ENCODE measurements around the gene ERBB4. TPM values are rescaled to one million over a fixed set of nuclear protein-coding genes. Genes with fewer than 3 reads are reported as not detected.
"Not testable (repeated sequence)": the region's sequence is repeated elsewhere in the genome, so short reads cannot be mapped to it uniquely, and the experiment has no call there.

ERBB4 gene
- total RNA-seq, 1 donor from 2014 or later, result 2.2 TPM

GRCh38 chr2:211611621-211612020 is 927.0 kb downstream of the ERBB4 start:
- DNase-seq (ENCODE audit: low read depth), result no peak
- H3K4me3 ChIP-seq (ENCODE audit: low read depth, low read length), result no peak overlapping the region
- TF ChIP-seq CTCF (conservative IDR thresholded peaks at IDR 0.05; ENCODE audit: low read depth, low read length), result no peak

- no peak for DNase-seq (ENCODE audit: low read depth)
- H3K4me3 ChIP-seq (ENCODE audit: low read depth, low read length), result no peak overlapping the region
- no peak for TF ChIP-seq CTCF (conservative IDR thresholded peaks at IDR 0.05; ENCODE audit: low read depth, low read length)
Measured at GRCh38 chr2:211611061-211611518, 927.5 kb downstream of the ERBB4 start.

- H3K4me3 ChIP-seq (ENCODE audit: low read depth, low read length), result no peak overlapping the region
- TF ChIP-seq CTCF (conservative IDR thresholded peaks at IDR 0.05; ENCODE audit: low read depth, low read length), result no peak
- no peak for DNase-seq (ENCODE audit: low read depth)
Measured at GRCh38 chr2:211609127-211609526, 929.5 kb downstream of the ERBB4 start.

GRCh38 chr2:211599146-211599545 is 939.5 kb downstream of the ERBB4 start:
- H3K4me3 ChIP-seq (ENCODE audit: low read depth, low read length), result no peak overlapping the region
- no peak for TF ChIP-seq CTCF (conservative IDR thresholded peaks at IDR 0.05; ENCODE audit: low read depth, low read length)
- DNase-seq (ENCODE audit: low read depth), result no peak

- no peak for TF ChIP-seq CTCF (conservative IDR thresholded peaks at IDR 0.05; ENCODE audit: low read depth, low read length)
- H3K4me3 ChIP-seq (ENCODE audit: low read depth, low read length), result no peak overlapping the region
- DNase-seq (ENCODE audit: low read depth), result no peak
Measured at GRCh38 chr2:211598238-211598637, 940.4 kb downstream of the ERBB4 start.

GRCh38 chr2:211592006-211592405 is 946.6 kb downstream of the ERBB4 start:
- not testable (repeated sequence) for H3K4me3 ChIP-seq (ENCODE audit: low read depth, low read length)

GRCh38 chr2:211591426-211591825 is 947.2 kb downstream of the ERBB4 start:
- no peak overlapping the region for H3K4me3 ChIP-seq (ENCODE audit: low read depth, low read length)
- no peak for DNase-seq (ENCODE audit: low read depth)
- no peak for TF ChIP-seq CTCF (conservative IDR thresholded peaks at IDR 0.05; ENCODE audit: low read depth, low read length)

More at GRCh38 chr2:211592006-211592405, 946.6 kb downstream of the ERBB4 start:
- not testable (repeated sequence) for DNase-seq (ENCODE audit: low read depth)
